Type B pancreatic cell (in vitro differentiated cells): ENCODE results near the gene POLD2. TPM values are rescaled to one million over a fixed set of nuclear protein-coding genes. Genes with fewer than 3 reads are reported as not detected.

Source experiments
- DNase-seq: peaks from one replicate; pipeline ENCODE4 v3.0.0; 2021; ENCODE audit warnings: mixed read lengths; ENCODE audit not compliant: unreplicated experiment; ENCODE audit errors: extremely low spot score
- H3K27ac Mint-ChIP-seq: 2 replicates; pipeline ENCODE4 v1.8.0; 2021; ENCODE audit warnings: mild to moderate bottlenecking, mixed read lengths
- H3K27me3 Mint-ChIP-seq: 2 replicates; pipeline ENCODE4 v1.8.0; 2021; ENCODE audit warnings: mixed read lengths
- H3K36me3 Mint-ChIP-seq: 2 replicates; pipeline ENCODE4 v1.8.0; 2021; ENCODE audit warnings: mixed read lengths
- H3K4me1 Mint-ChIP-seq: one replicate; pipeline ENCODE4 v1.8.0; 2021; ENCODE audit warnings: mixed read lengths; ENCODE audit not compliant: unreplicated experiment
- H3K4me3 Mint-ChIP-seq: 2 replicates; pipeline ENCODE4 v1.8.0; 2021; ENCODE audit warnings: mild to moderate bottlenecking, mixed read lengths
- H3K9me3 Mint-ChIP-seq: 2 replicates; pipeline ENCODE4 v1.8.0; 2021; ENCODE audit warnings: mixed read lengths
- total RNA-seq: library from RNA; stranded (reverse); gene quantifications from 2 replicates; pipeline ENCODE4 v1.2.1, GENCODE V29; 2021; ENCODE audit warnings: low replicate concordance
- TF ChIP-seq, protein P1 (sequence below): fragments of 200-600 bp; sonication (generic); conservative IDR thresholded peaks from 2 replicates; pipeline ENCODE4 v1.5.0; 2021; ENCODE audit warnings: antibody characterized with exemption, mild to moderate bottlenecking

The POLD2 gene
- total RNA-seq, 1 donor from 2014 or later: 142 TPM

DNA sequence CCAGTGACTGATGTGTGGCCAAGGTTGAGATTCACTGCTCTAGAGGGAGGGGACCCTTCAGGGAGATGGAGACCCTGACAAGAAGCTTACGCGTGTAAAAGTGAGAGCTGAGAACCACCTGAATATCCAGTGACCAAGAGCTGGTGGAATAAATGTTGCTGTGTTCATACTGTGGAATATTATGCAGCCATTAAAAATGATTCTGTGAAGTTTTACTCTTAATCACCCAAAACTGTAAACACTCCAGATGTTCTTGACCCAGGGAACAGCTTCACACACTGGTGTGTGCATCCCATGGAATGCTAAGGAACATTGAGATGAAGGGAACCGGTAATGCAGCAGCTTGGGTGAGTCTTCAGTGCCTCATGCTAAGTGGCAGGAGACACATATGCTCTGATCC is 36.7 kb downstream of the POLD2 start:
- Mint-ChIP-seq H3K27ac (no peak overlapping the region), H3K4me3 (no peak overlapping the region), H3K27me3 (no peaks in the 10 kb centered on the region), H3K4me1 (peaks cover 4% of the 10 kb centered on the region), H3K9me3 (no peaks in the 10 kb centered on the region), H3K36me3 (no peaks in the 10 kb centered on the region)
- TF ChIP-seq, protein P1, sequence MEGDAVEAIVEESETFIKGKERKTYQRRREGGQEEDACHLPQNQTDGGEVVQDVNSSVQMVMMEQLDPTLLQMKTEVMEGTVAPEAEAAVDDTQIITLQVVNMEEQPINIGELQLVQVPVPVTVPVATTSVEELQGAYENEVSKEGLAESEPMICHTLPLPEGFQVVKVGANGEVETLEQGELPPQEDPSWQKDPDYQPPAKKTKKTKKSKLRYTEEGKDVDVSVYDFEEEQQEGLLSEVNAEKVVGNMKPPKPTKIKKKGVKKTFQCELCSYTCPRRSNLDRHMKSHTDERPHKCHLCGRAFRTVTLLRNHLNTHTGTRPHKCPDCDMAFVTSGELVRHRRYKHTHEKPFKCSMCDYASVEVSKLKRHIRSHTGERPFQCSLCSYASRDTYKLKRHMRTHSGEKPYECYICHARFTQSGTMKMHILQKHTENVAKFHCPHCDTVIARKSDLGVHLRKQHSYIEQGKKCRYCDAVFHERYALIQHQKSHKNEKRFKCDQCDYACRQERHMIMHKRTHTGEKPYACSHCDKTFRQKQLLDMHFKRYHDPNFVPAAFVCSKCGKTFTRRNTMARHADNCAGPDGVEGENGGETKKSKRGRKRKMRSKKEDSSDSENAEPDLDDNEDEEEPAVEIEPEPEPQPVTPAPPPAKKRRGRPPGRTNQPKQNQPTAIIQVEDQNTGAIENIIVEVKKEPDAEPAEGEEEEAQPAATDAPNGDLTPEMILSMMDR: no peak
- DNase-seq: no peak

DNA sequence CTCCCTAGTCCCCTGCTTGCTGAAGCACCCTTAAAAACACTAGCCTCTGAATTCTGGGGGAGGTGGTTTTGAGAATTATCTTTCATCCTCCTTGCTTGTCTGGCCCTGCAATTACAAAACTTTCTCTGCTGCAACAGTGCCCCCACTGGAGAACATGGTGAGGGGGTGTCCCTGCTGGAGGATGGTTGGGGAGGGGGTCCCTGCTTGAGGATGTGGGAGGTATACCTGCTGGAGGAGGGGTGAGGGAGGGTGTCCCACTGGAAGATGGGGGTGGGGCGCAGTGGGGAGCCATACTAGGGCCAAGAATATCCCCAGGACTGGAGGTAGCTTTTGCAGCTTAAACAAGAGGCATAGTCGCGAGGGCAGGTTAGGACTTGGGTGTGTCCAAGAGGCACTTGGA is 37.8 kb downstream of the POLD2 start:
- no peaks in the 10 kb centered on the region for H3K27me3 Mint-ChIP-seq
- no peak overlapping the region for H3K4me3 Mint-ChIP-seq
- no peaks in the 10 kb centered on the region for H3K9me3 Mint-ChIP-seq
- DNase-seq: no peak
- H3K36me3 Mint-ChIP-seq: no peaks in the 10 kb centered on the region
- peaks cover 11% of the 10 kb centered on the region for H3K4me1 Mint-ChIP-seq
- TF ChIP-seq, protein P1: no peak
- H3K27ac Mint-ChIP-seq: no peak overlapping the region

DNA sequence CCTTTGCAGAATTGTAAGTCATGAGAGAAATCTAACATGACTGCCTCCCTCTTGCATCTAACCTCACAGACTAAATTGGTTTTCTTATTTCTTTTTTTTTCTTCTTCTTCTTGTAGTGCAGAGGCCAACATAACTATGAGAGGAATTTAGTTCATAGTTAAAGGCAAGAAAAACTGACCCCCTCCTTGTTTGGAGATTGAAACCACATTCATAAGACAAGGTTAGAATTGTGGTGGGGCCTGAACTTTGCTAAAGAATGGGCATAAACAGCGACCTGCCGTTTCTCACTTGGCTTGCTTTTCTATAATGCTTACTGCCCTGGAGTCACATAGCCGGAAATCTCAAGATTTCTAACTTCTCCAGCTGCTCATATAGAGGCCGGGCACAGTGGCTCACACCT is 38.6 kb downstream of the POLD2 start:
- TF ChIP-seq, protein P1: no peak
- no peak overlapping the region for H3K27ac Mint-ChIP-seq
- peak overlapping the region; percentile 83 for H3K4me3 Mint-ChIP-seq
- peaks cover 11% of the 10 kb centered on the region for H3K4me1 Mint-ChIP-seq
- H3K27me3 Mint-ChIP-seq: no peaks in the 10 kb centered on the region
- no peaks in the 10 kb centered on the region for H3K9me3 Mint-ChIP-seq
- no peak for DNase-seq
- H3K36me3 Mint-ChIP-seq: no peaks in the 10 kb centered on the region

DNA sequence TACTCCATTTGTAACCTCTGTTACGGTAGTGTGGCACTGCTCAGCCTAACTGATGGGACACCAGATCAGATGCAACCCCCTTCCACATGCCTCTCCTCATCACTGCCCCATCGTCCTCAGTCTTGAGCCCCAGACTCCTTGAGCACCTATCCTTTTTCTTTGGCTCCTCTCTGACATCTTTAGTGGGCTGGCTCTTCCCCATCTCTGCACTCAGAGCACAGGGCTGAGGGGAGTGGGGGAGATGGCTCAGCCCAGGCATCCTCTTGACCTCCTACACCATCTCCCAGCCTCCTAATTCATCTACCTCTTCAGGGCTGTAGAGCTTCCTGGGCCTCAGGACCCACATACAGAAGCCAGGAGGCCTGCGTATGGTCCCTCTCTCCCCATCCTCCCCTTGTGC is 39.6 kb downstream of the POLD2 start:
- peak overlapping the region; percentile 83 for H3K4me3 Mint-ChIP-seq
- H3K27ac Mint-ChIP-seq: no peak overlapping the region
- TF ChIP-seq, protein P1: no peak
- H3K27me3 Mint-ChIP-seq: no peaks in the 10 kb centered on the region
- H3K4me1 Mint-ChIP-seq: peaks cover 11% of the 10 kb centered on the region
- no peaks in the 10 kb centered on the region for H3K36me3 Mint-ChIP-seq
- DNase-seq: no peak
- H3K9me3 Mint-ChIP-seq: no peaks in the 10 kb centered on the region

DNA sequence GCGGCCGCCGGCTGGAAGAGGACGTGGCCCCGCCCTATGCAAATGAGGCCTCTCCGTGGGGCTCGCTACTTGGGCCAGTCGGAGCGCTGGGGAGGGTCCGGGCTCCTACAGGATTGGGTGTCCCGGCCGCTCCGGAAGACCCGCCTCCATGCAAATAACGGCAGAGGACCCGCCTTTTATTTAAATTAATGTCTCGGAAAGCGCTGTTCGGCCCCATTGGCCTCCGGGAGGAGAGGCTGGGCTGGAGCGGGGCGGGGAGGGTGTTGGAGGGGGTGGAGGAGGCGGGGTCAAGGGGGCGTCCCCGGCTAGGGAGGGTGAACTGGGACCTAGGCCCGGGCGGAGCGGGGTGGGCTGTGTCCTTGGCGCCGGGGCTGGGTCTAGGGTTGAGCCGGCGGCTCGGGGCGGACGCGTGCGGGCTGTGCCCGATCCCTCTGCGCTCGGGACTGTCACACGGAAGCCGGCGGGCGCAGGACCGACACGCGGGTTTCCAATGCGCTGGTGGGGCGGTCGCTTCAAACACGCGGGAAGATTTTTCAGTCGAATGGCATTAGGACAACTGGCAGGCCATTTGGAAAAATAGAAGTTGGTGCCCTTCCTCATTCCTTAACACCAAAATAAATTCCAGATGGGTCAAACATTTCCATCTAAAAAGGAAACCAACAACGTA is 40.7 kb downstream of the POLD2 start:
- TF ChIP-seq, protein P1: no peak
- Mint-ChIP-seq H3K27ac (peak overlapping the region; percentile 73), H3K4me3 (peak overlapping the region; percentile 91), H3K36me3 (no peaks in the 10 kb centered on the region), H3K4me1 (peaks cover 10% of the 10 kb centered on the region), H3K27me3 (no peaks in the 10 kb centered on the region), H3K9me3 (no peaks in the 10 kb centered on the region)
- DNase-seq: peak; percentile 97
